M059J (cell line): Measurements from ENCODE around the gene MMUT. TPM values are rescaled to one million over a fixed set of nuclear protein-coding genes. Genes with fewer than 3 reads are reported as not detected.
"Not testable (repeated sequence)": the region's sequence is repeated elsewhere in the genome, so short reads cannot be mapped to it uniquely, and the experiment has no call there.

Source experiments
- DNase-seq: peaks from one replicate; pipeline ENCODE4 v3.0.0-alpha.2; 2012; ENCODE audit warnings: low read depth
- total RNA-seq: library from RNA; depleted of rRNA; stranded (reverse); fragments of >200 nt; shearing (Covaris generic); gene quantifications from 2 replicates; pipeline ENCODE4 v1.2.3, GENCODE V29; 2014; rRNA removed

The MMUT gene
- 9.3 and 16.7 TPM in 2 replicates for total RNA-seq

DNA sequence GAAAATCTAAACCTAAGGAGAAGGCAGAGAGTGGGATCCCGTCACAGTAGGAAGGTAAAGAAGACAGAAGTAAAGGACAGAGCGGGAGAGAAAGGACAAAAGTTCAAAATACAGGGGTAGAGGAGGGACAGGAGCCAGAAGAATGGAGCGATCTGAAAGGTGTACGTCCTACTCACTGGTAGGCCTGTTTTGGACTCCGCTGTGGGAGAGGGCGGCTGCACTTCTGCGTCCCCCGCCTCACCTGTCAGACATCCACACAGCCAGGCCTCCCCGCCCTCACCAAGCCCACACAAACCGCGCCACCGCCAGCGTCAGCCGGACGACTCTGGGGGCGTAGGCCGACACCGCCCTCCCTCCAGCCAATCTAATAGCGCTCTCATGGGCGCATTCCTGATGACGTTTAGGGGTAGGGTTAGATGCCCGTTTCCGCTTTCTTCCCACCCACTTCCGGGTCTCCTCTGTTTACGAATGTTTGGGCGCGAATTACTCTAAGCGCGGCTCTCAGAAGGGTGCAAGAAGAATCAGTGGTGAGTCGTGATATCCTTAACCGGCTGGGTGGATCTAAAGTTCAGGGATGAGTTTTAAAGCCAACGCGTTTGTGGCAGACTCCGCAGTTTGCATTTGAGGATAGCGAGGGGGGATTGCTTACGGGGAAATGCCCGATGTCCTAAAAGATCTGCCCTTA lies at the start of gene MMUT, which contains the start of gene CENPQ:
TSS of gene MMUT (minus strand) at position 327 of the 685 bp plus-strand sequence. CDS start 3,787 bp downstream, outside the sequence.
TSS of gene CENPQ (plus strand) at position 444 of the 685 bp plus-strand sequence. CDS start 6,807 bp downstream, outside the sequence.
- DNase-seq = peak; percentile 98

DNA sequence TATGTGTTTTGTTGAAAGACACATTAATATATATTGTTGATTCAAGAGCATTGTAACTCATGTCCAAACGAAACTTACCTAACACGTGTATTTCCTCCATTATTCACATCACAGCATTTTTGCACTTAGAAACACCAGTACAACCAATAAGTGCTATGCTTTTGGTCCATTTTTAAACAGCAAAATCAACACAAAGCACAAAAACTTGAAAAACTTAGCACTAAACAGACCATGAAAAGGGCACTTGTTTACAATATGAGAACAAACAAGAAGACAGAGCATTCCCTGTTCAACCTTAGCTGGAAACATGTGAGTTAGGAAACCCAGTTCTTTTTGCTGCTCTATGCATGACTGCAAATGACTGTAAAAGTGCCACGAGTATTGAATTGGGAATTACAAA lies 46.3 kb upstream of the MMUT start:
- DNase-seq = no peak

- DNase-seq = no peak
These were observed 43.6 kb upstream of the MMUT start for GRCh38 chr6:49506569-49507111.

DNA sequence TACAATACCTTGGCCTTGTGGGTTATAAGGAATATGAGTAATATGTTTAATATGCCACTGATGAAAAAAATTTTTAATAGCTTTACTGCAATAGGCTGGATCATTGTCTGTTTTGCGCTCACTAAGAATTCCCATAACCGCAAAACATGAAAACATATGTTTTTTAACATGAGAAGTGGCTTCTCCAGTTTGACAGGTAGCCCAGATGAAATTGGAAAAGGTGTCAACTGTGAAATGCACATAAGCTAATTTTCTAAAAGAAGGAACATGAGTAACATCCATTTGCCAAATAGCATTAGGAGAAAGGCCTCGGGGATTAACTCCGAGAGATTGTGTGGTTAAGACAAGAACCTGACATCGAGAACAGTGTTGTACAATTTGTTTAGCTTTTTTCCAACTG lies 41.6 kb upstream of the MMUT start:
- no peak for DNase-seq

DNA sequence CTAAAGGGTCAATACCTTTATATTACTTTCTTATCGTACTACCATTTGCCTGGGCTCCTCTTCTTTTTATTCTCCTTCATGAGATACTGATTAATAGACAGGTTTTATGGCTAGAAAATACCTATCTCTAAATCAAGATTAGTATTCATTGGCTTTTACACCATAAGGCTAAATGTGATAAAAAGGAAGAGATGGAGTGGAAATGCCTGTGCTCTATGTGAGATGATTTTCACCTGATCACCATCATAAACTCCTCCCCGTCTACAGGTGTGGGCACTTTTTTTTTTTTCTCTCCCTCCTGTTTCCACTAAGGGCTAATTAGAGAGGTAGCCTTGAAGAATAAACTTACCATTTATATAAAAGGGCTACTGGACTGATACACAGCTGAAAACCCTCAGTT lies 36.6 kb upstream of the MMUT start, which contains the start of gene GLYATL3:
TSS of gene GLYATL3 (plus strand) at position 301 of the 400 bp plus-strand sequence. CDS start 12,068 bp downstream, outside the sequence.
- DNase-seq = no peak

- DNase-seq = peak; percentile 6
These were observed 36.1 kb upstream of the MMUT start for GRCh38 chr6:49499126-49499525.

DNA sequence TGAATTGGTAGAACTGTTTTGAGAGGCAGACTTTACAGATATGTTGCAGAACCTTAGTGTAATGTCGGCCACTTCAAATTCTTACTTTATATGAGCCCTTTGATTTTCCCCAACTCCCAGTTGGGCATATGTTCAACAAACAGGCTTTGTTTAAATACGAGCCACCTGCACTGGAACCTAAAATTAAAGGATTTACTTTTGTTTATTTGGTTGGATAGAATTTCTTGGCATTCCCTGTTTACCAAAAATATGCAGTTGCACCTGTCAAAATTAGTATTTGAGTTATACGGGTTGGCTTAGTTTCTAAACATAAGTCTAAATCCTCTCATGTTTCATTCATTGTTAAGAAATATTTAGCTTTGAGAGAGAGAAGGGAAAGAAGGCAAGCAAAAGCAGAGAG lies 34.3 kb upstream of the MMUT start:
- no peak for DNase-seq

DNA sequence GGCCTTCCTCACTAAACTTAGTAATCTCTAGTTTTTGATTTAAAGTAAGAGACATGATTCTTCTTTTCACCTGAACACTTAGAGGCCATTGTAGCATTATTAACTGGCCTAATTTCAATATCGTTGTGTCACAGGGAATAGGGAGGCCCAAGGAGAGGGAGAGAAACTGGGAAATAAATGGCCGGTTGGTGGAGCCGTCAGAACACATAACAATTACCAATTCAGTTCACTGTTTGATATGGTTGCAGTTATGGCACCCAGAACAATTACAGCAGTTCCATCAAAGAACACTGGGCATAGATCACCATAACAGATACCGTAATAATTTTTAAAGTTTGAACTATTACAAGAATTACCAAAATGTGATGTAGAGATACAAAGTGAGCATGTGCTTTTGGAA lies 27.6 kb upstream of the MMUT start:
- no peak for DNase-seq

DNA sequence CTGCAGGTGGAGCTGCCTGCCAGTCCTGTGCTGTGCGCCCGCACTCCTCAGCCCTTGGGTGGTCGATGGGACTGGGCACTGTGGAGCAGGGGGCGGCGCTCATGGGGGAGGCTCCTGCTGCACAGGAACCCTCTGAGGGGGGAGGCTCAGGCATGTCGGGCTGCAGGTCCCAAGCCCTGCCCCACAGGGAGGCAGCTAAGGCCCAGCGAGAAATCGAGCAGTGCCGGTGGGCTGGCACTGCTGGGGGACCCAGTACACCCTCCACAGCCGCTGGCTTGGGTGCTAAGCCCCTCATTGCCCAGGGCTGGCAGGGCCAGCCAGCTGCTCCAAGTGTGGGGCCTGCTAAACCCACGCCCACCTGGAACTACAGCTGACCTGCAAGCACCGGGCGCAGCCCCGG lies 20.3 kb upstream of the MMUT start:
- DNase-seq = not testable (repeated sequence)

GRCh38 chr6:49481846-49482245 lies 18.8 kb upstream of the MMUT start:
- not testable (repeated sequence) for DNase-seq

DNA sequence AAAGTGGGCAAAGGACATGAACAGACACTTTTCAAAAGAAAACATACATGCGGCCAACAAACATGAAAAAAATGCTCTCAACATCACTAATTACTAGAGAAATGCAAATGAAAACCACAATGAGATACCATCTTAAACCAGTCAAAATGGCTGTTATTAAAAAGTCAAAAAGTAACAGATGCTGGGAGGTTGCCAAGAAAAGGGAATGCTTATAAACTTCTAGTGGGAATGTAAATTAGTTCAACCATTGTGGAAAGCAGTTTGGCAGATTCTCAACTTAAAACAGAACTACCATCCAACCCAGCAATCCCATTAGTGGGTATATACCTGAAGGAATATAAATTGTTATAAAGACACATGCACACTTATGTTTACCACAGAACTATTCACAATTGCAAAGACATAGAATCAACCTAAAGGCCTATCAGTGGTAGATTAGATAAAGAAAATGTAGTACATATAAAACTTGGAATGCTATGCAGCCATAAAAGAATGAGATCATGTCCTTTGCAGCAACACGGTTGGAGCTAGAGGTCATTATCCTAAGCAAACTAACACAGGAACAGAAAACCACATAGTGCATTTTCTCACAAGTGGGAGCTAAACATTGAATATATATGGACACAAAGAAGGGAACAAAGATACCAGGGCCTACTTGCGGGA lies 16.4 kb upstream of the MMUT start:
- peak; percentile 80 for DNase-seq

GRCh38 chr6:49476564-49476963 lies 13.5 kb upstream of the MMUT start:
- not testable (repeated sequence) for DNase-seq

DNA sequence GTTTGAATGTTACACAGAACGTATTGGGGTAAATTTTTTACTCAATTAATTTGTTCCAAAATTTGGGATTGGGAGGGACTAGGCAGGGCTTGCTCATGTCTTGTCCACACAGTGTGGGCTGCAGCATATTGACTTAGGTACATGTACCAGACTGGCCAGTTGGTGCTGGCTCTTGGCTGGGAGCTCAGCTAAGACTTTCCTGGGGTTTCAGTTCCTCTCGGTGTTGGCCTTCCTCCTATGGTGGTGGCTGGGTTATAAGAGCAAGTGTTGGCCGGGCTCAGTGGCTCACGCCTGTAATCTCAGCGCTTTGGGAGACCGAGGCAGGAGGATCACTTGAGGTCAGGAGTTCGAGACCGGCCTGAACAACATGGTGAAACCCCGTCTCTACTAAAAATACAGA lies 5.0 kb upstream of the MMUT start:
- DNase-seq = no peak

DNA sequence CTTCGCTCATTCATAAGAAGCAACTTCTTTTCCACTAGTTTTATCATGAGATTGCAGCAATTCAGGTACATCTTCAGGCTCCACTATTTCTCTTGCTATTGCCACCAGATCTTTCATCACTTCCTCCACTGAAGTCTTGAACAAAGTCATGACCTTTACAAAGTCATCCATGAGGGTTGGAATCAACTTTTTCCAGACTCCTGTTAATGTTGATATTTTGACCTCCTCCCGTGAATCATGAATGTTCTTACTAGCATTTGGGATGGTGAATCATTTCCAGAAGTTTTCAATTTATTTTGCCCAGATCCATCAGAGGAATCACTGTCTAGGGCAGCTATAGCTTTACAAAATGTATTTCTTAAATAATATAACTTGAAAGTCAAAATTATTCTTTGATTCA lies 1.6 kb upstream of the MMUT start:
- no peak for DNase-seq

- no peak for DNase-seq
These were observed 537 bp upstream of the MMUT start for GRCh38 chr6:49463612-49463967.

- DNase-seq = peak; percentile 23
These were observed 490 bp downstream of the MMUT start for GRCh38 chr6:49462599-49462926.

DNA sequence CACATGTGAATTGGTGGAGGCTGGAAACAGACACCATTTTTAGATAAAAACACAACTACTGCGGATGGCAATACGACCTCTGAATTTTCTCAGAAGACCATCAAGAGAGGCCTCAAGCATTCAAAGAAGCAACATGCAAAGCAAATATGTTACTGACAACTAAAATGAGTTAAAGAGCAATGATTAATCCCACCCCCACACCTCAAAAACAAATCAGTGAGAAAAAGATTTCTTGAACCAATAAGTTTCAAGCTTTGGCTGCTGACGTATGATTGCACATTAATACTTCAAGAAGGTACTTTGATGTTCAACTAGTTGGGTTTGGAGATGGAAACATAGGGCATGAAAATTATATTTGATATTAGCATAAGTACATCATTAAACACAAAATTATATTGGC lies 982 bp downstream of the MMUT start:
- no peak for DNase-seq

DNA sequence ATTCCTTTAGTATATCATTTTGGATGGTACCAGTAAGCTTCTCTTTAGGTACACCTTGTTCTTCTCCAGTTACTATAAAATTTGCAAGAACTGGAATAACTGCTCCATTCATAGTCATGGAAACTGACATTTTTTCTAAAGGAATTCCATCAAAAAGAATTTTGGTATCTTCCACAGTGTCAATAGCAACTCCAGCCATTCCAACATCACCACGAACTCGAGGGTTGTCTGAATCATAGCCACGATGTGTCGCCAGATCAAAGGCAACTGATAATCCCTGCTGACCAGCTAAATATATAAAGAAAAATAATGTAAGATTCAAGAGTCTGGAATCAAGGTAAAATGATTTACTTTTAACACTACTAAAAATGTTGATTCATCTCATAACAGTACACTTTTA lies 5.3 kb downstream of the MMUT start:
- peak; percentile 59 for DNase-seq

GRCh38 chr6:49454787-49455709 lies 8.0 kb downstream of the MMUT start:
- DNase-seq = no peak

DNA sequence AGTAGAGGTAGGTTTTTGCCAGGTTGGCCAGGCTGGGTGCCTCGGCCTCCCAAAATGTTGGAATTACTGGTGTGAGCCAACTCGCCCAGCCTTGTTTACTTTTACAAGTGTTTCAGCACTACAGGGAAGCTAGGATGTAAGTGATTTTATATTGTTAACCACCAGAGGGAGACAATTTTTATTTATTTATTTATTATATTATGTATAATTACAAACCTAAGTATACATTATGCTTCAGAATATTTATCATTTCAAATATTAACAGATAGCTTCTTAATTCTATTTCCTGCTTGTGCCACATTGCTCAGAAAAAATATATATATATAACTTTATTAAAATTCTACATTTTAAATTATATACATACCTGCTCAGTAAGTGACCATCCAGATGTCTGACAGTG lies 9.8 kb downstream of the MMUT start:
- DNase-seq = peak; percentile 9

DNA sequence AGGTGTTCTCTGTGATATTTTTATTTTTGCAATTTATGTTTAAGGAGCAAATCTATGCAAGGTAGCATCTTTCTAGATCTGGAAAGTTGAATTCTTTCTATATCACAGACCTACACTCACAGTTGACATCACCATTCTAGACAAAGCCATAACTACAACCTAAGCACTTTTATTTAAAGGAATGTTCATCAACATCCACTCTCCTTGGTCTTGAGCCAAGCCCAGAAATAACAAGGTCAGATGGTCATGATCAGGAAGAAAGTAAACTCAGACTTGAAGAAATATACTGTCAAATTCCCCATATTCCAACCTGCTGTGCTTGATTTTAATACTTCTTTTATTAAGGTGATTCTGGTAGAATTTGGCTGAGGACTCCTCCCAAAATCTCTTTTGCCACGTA lies 32.2 kb downstream of the MMUT start:
- DNase-seq = peak; percentile 27

DNA sequence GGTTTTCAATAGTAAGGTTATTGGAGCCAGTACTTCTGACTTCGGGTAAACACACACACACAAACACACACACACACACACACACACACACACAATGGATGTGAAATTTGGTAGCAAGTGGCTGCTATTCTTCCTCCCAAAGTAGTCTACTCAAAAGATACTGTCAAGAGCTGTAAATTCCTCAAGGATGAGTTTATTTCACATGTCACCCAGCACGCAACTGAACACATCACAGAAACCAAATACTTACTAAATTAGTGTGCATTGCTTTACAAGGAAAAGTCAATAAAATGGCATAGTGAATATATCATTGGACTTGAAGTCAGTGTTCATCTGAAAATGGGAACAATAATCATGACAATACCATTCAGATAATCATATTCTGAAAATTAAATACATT lies 32.9 kb downstream of the MMUT start:
- DNase-seq = peak; percentile 61
